ENCODE data around the gene DFFA. TPM values are rescaled to one million over a fixed set of nuclear protein-coding genes. Genes with fewer than 3 reads are reported as not detected.

The DFFA gene
- total and polyA plus RNA-seq, 9 of the 15 experiments (the other 6 are each of a cell fraction or from before 2014, with no cell fraction given), result 39.6 to 74.8 (median 59.2) TPM

DNA sequence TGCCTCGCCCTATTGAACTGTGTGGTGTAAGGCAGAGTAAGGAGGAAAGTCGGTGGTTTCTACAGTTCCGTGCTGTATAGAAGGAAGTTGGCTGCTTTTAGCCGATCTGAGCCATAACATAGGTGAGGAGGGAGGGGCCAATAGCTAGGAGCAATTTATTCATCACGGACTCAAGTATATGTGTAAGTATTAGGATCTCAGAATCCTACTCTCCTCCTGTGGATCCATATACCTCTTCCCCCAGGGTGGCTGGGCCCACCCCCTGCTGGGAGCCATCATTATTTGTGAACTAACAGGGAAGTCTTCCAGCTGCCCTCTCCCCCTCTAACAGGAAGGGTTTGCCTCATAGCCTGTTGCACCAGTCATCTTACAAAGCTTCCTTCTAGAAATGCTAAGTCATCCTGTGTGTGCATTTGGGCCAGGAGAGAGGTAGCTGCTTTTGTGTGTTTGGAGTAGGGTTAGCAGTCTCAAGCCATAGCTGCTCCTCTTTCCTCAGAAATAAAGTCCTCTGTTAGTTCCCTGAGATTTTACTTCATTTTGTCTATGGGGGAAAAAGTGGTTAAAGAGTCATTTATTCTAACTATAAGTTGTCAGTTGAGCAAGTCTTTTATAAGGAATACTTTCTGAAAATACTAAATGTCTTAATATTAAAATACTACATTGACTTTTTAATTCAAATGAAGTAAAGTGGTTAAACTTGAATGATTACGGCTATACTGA lies 57.0 kb downstream of the DFFA start (continued):
- TF ChIP-seq CTBP1 (IDR thresholded peaks at IDR 0.05; ENCODE audit: borderline replicate concordance), result peak; percentile 85; the same call in 1 of the 2 replicates
- TF ChIP-seq ZFP1 (CRISPR knock-in tag; IDR thresholded peaks at IDR 0.05), result no peak
- TF ChIP-seq SMAD2 (IDR thresholded peaks at IDR 0.05; ENCODE audit: low read depth, low read length), result no peak
- no peak for TF ChIP-seq ZNF764 (CRISPR knock-in tag; IDR thresholded peaks at IDR 0.05; ENCODE audit: low read depth)
- no peak for TF ChIP-seq ZNF445 (CRISPR knock-in tag; IDR thresholded peaks at IDR 0.05; ENCODE audit: low read depth)
- no peak for TF ChIP-seq RBM14 (IDR thresholded peaks at IDR 0.05; ENCODE audit: borderline replicate concordance, insufficient read depth, low read depth, low read length)
- no peak for TF ChIP-seq TCF7 (IDR thresholded peaks at IDR 0.05; ENCODE audit: borderline replicate concordance)
- no peak for TF ChIP-seq CBX1 (IDR thresholded peaks at IDR 0.05; ENCODE audit: low read depth)
- TF ChIP-seq CCNT2 (IDR thresholded peaks at IDR 0.05; ENCODE audit: borderline replicate concordance, extremely low read depth, insufficient read length, low read depth, low read length), result no peak
- TF ChIP-seq, protein P1, sequence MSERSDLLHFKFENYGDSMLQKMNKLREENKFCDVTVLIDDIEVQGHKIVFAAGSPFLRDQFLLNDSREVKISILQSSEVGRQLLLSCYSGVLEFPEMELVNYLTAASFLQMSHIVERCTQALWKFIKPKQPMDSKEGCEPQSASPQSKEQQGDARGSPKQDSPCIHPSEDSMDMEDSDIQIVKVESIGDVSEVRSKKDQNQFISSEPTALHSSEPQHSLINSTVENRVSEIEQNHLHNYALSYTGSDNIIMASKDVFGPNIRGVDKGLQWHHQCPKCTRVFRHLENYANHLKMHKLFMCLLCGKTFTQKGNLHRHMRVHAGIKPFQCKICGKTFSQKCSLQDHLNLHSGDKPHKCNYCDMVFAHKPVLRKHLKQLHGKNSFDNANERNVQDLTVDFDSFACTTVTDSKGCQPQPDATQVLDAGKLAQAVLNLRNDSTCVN (CRISPR knock-in tag; IDR thresholded peaks at IDR 0.05), result peak; percentile 14; the same call in 1 of the 2 replicates
- TF ChIP-seq, protein P2, sequence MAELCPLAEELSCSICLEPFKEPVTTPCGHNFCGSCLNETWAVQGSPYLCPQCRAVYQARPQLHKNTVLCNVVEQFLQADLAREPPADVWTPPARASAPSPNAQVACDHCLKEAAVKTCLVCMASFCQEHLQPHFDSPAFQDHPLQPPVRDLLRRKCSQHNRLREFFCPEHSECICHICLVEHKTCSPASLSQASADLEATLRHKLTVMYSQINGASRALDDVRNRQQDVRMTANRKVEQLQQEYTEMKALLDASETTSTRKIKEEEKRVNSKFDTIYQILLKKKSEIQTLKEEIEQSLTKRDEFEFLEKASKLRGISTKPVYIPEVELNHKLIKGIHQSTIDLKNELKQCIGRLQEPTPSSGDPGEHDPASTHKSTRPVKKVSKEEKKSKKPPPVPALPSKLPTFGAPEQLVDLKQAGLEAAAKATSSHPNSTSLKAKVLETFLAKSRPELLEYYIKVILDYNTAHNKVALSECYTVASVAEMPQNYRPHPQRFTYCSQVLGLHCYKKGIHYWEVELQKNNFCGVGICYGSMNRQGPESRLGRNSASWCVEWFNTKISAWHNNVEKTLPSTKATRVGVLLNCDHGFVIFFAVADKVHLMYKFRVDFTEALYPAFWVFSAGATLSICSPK (IDR thresholded peaks at IDR 0.05; ENCODE audit: borderline replicate concordance), result no peak
- TF ChIP-seq CBX3 (IDR thresholded peaks at IDR 0.05; ENCODE audit: borderline replicate concordance in 1 of 2, low read length in 2 of 2), result peak in 1 of 2 experiments; percentile 24; a peak in 1 of 3 replicates
- peak; percentile 44 for TF ChIP-seq RBFOX2 (IDR thresholded peaks at IDR 0.05; ENCODE audit: low read depth, low read length)
- TF ChIP-seq, protein P3, sequence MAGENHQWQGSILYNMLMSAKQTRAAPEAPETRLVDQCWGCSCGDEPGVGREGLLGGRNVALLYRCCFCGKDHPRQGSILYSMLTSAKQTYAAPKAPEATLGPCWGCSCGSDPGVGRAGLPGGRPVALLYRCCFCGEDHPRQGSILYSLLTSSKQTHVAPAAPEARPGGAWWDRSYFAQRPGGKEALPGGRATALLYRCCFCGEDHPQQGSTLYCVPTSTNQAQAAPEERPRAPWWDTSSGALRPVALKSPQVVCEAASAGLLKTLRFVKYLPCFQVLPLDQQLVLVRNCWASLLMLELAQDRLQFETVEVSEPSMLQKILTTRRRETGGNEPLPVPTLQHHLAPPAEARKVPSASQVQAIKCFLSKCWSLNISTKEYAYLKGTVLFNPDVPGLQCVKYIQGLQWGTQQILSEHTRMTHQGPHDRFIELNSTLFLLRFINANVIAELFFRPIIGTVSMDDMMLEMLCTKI (IDR thresholded peaks at IDR 0.05; ENCODE audit: partially characterized antibody), result no peak
- TF ChIP-seq DIDO1 (tag; IDR thresholded peaks at IDR 0.05; ENCODE audit: low read depth), result 0 out of 2 replicates have a peak, but pooled peaks have one; percentile 46
- TF ChIP-seq XRCC4 (IDR thresholded peaks at IDR 0.05; ENCODE audit: extremely low read depth, insufficient read depth, insufficient read length), result no peak
- peak in 1 of 2 experiments; percentile 87; a peak in 2 of 4 replicates for TF ChIP-seq RCOR1 (IDR thresholded peaks at IDR 0.05; ENCODE audit: borderline replicate concordance in 1 of 2, low read depth in 2 of 2, low read length in 2 of 2)
- TF ChIP-seq, protein P4, sequence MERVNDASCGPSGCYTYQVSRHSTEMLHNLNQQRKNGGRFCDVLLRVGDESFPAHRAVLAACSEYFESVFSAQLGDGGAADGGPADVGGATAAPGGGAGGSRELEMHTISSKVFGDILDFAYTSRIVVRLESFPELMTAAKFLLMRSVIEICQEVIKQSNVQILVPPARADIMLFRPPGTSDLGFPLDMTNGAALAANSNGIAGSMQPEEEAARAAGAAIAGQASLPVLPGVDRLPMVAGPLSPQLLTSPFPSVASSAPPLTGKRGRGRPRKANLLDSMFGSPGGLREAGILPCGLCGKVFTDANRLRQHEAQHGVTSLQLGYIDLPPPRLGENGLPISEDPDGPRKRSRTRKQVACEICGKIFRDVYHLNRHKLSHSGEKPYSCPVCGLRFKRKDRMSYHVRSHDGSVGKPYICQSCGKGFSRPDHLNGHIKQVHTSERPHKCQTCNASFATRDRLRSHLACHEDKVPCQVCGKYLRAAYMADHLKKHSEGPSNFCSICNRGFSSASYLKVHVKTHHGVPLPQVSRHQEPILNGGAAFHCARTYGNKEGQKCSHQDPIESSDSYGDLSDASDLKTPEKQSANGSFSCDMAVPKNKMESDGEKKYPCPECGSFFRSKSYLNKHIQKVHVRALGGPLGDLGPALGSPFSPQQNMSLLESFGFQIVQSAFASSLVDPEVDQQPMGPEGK (CRISPR knock-in tag; IDR thresholded peaks at IDR 0.05; ENCODE audit: borderline replicate concordance), result no peak
- TF ChIP-seq ELF4 (CRISPR knock-in tag; IDR thresholded peaks at IDR 0.05), result 0 out of 2 replicates have a peak, but pooled peaks have one; percentile 31
- TF ChIP-seq NFIX (CRISPR knock-in tag; IDR thresholded peaks at IDR 0.05; ENCODE audit: low read depth), result no peak
- TF ChIP-seq MTF1 (CRISPR knock-in tag; IDR thresholded peaks at IDR 0.05; ENCODE audit: borderline replicate concordance), result 0 out of 2 replicates have a peak, but pooled peaks have one; percentile 43

All from K562 (cell line).